PC-3 (cell line): Measurements from ENCODE around the gene PSAP.

Experiments used
- EZH2 ChIP-seq: fragments of 300-600 bp; sonication (generic); IDR thresholded peaks from one replicate; pipeline ENCODE4 v1.6.1; 2017; ENCODE audit warnings: antibody characterized with exemption, mild to moderate bottlenecking, low read length; ENCODE audit not compliant: unreplicated experiment
- TF ChIP-seq, protein P1 (sequence below): fragments of 300-600 bp; sonication (generic); conservative IDR thresholded peaks from 2 replicates; pipeline ENCODE4 v1.5.1; 2017; ENCODE audit warnings: antibody characterized with exemption, low read depth, mild to moderate bottlenecking, low read length

DNA sequence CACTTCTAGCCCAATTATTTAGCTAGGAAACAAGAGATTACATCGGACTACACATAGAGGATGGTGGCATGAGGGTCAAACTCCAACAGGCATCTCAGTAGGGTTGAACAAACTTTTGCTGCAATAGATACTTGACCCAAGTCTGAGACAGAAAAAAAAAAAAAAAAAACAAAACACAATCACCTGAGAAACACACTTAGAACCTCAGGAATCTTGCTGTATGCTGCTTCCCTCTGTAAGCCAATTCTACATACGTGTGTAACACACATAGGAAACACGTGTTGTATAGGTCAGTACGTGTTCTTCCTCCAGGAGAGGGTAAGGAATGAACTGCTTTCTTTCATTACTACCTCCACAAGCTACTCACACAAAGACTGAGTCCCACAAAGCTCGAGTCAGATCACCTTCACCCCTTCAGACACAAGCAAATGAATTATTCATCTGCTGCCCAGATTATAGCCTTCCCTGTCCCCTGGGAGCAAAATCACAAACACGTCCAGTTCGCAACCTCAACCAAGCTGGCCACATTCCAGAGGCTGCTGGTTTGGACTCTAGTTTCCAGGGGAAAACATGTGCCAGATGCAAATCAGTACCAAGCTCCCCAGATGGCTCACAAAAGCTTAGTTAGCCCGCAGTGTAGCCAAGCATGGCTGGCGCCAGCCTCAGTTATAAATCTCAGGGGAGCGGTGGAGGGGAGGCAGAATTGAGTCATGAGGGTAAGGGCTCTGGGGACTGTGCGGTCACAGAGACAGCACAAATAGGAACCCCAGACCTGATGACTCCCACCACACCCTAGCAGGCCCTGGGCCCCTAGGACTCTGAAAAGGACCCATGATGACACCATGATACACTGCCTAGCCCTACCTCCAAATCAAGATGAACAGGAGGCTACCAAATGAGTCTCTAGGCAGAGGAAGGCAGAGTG lies 15.1 kb downstream of the PSAP start:
- TF ChIP-seq EZH2, result no peak
- TF ChIP-seq, protein P1, sequence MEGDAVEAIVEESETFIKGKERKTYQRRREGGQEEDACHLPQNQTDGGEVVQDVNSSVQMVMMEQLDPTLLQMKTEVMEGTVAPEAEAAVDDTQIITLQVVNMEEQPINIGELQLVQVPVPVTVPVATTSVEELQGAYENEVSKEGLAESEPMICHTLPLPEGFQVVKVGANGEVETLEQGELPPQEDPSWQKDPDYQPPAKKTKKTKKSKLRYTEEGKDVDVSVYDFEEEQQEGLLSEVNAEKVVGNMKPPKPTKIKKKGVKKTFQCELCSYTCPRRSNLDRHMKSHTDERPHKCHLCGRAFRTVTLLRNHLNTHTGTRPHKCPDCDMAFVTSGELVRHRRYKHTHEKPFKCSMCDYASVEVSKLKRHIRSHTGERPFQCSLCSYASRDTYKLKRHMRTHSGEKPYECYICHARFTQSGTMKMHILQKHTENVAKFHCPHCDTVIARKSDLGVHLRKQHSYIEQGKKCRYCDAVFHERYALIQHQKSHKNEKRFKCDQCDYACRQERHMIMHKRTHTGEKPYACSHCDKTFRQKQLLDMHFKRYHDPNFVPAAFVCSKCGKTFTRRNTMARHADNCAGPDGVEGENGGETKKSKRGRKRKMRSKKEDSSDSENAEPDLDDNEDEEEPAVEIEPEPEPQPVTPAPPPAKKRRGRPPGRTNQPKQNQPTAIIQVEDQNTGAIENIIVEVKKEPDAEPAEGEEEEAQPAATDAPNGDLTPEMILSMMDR, result no peak
